22Rv1 (cell line): ENCODE results near the gene ADAMTS16.

ENCODE experiments used
- ZFX ChIP-seq: fragments of 450-650 bp; IDR thresholded peaks from 2 replicates; pipeline ENCODE4 v1.6.1; 2017; ENCODE audit warnings: antibody characterized with exemption, borderline replicate concordance
- TF ChIP-seq, protein P1 (sequence below): fragments of 450-650 bp; IDR thresholded peaks from 2 replicates; pipeline ENCODE4 v1.5.1; 2017; ENCODE audit warnings: mild to moderate bottlenecking

DNA sequence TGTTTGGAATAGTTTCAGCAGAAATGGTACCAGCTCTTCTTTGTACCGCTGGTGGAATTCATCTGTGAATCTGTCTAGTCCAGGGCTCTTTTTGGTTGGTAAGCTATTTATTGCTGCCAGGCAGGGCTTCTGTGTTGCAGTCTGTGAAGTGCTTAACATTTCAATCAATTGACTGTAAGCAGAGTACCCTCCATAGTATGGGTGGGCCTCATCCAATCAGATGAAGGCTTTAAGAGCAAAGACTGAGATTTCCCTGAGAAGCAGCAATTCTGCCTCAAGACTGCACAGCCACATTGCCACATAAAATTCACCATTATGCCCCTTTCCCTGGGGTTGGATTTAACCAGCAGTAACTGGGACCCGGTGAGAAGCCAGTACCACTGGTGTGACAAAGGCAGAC, 183.4 kb downstream of the ADAMTS16 start:
- TF ChIP-seq, protein P1, sequence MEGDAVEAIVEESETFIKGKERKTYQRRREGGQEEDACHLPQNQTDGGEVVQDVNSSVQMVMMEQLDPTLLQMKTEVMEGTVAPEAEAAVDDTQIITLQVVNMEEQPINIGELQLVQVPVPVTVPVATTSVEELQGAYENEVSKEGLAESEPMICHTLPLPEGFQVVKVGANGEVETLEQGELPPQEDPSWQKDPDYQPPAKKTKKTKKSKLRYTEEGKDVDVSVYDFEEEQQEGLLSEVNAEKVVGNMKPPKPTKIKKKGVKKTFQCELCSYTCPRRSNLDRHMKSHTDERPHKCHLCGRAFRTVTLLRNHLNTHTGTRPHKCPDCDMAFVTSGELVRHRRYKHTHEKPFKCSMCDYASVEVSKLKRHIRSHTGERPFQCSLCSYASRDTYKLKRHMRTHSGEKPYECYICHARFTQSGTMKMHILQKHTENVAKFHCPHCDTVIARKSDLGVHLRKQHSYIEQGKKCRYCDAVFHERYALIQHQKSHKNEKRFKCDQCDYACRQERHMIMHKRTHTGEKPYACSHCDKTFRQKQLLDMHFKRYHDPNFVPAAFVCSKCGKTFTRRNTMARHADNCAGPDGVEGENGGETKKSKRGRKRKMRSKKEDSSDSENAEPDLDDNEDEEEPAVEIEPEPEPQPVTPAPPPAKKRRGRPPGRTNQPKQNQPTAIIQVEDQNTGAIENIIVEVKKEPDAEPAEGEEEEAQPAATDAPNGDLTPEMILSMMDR: no peak
- TF ChIP-seq ZFX: no peak
